NAMALWA (cell line): ENCODE data around the gene GORASP1.

Experiments used
- DNase-seq: peaks from one replicate; pipeline ENCODE4 v3.0.0-alpha.2; 2015; ENCODE audit warnings: low spot score

The GORASP1 gene

GRCh38 chr3:39125841-39126500 is 18.5 kb upstream of the GORASP1 start:
- no peak for DNase-seq

DNA sequence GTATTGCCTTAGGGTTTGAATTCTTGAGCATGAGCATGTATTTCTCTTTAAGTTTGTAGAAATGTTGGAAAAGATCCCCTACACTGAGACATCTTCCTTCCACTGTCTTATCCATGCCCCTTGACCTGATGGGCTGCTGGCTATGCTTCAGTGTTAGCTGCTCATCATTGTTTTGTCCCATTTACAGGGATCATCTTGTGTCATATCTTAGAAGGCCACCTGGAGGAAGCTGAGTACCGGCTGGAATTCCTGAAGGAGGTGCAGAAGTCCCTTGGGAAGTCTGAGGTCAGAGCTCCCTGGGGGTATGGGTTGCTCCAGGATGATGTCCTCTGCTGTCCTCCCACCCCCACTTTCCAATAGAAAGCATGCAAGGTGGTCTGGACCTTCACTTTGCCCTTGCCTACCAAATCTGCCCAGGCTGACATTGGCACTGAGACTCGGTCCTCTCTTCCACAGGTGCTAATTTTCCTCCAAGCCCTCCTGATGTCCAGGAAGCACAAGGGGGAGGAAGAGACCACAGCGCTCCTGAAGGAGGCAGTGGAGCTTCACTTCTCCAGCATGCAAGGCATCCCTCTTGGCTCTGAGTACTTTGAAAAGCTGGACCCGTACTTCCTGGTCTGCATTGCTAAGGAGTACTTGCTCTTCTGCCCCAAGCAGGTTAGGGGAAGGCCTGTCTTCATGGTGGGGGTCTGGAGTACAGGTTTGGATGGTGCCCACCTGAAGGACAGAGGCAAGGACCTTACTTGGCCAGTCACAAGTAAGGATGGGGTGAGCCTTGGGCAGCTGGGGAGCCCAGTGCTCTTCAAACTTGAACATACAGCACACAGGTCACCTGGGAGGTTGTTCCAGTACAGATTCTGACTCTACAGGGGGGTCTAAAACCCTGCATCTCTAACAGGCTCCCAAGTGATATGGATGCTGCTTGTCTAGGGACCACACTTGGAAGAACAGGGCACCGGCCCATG is 17.7 kb upstream of the GORASP1 start:
- no peak for DNase-seq

- DNase-seq = peak; percentile 52
These were observed 15.4 kb upstream of the GORASP1 start for GRCh38 chr3:39122813-39123212.

- no peak for DNase-seq
These were observed 14.2 kb upstream of the GORASP1 start for GRCh38 chr3:39121621-39122020.

- no peak for DNase-seq
These were observed 11.7 kb upstream of the GORASP1 start for GRCh38 chr3:39118931-39119660.

DNA sequence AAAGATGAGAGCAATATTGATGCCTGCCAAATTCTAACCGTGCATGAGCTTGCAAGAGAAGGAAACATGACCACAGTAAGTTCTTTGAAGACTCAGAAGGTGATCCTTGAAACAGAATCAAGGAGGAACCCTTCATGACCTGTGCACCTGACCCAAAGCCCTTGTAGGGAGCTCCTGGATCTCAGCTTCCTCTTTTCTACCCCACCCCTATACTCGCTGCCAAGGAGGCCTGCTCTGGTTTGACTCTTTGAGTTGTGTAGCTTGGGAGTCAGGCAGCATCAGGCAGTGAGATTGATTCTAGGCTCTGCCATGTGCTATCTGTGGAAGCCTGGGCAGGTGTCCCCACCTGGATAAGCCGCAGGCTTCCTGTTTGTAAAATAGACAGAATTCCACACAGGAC is 10.7 kb upstream of the GORASP1 start:
- DNase-seq = no peak

GRCh38 chr3:39115870-39116269 is 8.4 kb upstream of the GORASP1 start:
- DNase-seq = no peak

DNA sequence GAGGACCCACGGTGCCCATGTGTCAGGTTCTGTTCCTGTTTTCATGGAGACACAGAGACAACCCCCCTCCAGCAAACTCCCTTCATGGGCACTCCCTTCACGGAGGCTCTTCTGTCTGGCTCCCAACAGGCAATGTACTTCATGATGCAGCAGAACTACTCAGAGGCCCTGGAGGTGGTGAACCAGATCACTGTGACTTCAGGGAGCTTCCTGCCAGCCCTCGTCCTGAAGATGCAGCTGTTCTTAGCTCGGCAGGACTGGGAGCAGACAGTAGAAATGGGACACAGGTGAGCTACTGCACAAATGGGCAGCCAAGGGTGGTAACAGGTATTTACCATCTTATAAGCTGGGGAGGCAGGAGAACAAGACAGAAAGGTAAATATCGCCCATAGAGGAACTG is 7.0 kb upstream of the GORASP1 start:
- DNase-seq = no peak

- DNase-seq = no peak
These were observed 5.9 kb upstream of the GORASP1 start for GRCh38 chr3:39113291-39113690.

DNA sequence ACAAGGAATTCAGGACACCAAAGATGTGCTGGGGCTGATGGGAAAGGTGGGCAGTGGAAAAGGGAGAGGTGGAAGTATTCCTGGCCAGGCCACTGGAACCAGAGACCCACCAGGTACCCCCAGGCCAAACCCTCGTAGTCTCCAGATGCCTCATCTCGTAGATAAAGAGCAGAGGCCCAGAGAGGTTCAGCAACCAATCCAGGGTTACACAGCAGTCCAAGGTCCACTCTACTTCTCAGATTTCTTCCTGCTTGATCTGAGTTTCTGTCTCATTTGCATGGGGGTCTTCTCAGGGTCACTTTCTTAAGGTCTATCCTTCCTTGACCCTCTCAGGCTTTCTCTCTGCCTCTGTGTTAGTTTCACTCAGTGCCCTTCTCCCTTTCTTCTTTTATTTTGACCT is 5.1 kb upstream of the GORASP1 start:
- DNase-seq = no peak

- no peak for DNase-seq
These were observed 4.7 kb upstream of the GORASP1 start for GRCh38 chr3:39112113-39112512.

DNA sequence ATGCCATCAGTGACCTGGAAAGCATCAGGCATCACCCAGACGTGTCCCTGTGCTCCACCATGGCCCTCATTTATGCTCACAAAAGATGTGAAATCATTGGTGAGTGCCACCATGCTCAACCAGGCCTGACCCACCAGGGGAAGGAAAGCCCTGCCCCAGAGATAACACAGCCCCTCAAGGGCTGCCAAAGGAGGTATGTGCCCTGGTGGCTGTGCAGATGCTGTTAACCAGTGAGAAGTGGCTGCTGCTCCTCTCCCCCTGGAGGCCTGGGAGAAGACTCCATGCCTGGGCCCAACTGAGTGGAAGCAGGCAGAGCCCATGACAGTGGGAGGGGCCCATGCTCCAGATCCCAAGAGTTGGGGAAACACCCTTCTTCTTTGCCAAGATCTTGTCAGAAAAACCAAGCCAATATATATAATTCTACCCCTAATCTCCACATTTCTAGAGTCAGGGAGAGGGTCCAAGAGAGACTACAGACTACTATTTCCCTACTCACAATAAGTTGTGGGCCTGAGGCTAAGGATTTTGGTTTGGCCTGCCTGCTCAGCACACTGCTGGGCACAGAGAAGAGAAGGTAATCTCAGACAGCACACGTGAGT is 2.7 kb upstream of the GORASP1 start:
- no peak for DNase-seq

DNA sequence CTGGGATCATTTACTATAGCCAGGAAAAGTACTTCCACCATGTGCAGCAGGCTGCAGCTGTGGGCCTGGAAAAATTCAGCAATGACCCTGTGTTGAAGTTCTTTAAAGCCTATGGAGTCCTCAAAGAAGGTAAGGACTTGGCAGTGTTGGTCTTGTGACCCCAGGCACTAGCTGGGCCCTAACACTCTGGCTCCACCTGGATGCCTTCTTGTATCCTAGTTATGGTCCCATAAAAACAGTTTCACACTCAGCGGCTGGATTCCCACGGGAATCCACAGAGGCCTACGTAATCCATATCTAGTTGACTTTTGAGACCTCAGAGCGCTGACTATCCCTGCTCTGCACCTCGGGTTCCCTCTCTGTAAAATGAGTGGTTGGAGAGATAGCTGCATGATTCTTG is 1.7 kb upstream of the GORASP1 start:
- no peak for DNase-seq

DNA sequence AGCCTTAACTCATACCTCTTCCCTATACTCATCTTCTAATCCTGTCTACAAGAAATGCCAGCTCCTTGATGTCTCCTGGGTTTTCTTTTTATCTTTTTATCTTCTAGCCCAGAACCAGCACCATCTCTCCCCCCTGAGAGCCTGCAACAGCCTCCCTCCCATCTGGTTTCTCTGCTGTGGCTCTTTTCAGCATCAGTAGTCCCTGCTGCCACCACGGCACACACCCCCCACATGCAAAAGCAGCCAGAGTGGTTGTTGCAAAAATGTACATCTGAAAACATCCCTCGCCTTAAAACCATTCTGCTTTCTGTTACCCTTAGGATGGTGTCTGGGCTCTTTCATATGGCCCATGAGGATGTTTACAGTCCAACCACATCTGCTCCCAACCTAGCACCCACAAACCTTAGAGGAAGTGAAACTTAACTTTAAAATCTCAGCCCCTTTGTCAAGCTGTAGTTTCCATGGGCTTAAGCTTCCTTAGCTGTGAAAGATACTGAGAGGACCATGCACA is 828 bp upstream of the GORASP1 start:
- DNase-seq = peak; percentile 93

DNA sequence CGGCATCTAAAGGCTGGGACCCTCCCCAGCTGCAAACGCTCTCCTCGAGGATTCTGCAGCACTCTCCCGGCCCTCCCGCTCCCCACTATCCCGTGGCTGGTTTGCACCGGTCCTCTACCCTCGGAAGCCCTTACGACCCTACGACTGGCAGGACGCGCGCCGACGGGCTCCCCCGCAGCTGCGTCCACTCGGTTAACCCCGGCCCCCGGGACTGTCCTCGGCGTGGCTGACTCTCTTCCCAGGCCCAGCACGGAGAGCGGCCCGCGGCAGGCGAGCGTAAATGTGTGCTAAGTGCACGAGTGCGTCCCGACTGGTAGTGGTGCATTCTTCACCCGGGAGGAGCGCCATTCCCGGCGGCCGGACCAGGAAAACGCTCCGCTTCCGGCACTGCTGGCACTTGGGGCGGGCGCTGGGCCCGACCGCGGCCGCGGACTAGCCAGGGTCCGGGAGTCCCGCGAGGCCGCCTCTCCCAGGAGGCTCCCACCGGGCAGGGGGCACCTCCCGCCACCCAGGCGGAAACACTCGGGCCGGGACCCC is 508 bp downstream of the GORASP1 start:
- DNase-seq = no peak

DNA sequence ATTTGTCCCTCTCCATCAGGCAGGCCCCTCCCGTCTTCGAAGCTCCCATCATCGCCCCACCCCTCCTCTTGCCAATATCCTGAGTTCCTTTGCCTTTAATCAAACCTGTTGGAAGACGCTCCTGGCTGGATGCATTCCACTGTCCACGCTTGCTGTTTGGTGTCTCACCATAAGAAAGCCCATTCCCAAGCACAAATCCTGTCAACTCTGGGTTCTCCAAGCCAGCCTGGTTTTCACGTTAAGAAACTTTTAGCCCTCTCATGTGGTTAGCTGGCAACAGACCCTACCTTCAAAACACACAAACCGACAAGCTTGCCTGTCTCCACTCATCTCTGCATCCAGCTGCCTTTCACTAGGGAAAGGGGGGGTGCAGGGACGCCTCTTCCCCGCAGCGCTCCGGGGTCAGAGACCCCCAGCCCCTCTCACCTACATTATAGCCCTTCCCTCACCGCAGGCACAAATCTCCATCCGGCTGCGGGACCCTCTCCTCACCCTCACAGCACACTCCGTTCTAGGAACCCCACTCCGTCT is 1.1 kb downstream of the GORASP1 start:
- DNase-seq = no peak

DNA sequence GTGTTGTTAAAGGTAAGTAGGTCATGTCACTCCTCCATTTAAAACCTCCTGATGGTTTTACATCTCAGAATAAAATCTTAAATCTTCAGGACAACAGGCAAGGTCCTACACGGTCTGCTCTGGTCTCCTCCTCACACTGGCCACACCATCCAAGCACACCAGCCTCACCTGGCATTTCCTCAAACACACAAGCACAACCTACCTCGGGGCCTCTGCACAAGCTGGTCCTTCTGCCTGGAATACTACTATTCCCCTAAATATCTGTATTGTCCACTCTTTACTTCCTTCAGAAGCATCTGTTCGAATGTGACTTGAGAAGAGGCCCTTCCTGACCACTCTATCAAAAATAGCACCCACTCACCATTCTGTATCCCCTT is 1.8 kb downstream of the GORASP1 start:
- DNase-seq = no peak

DNA sequence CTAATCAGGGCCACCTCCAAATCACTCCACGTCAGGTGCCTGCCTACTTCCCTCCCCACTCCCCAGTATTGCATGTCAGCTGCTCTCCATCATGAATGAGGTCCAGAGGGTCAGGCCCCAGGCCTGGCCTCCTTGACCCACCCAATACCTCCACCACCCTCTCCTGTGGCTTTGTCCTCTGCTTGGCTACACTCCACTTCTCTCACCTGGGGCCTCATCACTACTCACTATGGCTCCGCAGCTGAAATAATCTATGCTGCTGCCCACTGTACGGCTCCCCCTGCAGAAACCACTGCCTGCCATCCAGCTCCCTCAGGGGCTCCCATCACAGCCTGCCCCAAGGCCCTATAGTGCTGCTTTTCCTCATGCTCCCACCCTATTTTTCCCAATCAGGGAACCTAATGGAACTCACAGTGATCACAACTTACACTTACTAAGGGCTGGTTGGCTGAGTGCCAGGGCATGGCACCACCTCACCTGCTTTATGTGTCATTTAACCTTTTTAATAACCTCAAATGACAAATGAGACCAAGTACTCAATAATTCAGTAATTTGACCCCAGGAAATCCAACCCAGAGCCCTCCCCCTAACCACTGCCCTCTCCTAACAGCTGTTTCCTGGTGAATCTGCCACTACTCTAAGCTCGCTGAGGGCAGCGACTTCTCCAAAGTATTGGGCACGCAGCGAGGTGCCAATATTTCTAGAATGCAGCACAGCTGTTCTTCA is 2.3 kb downstream of the GORASP1 start:
- no peak for DNase-seq

DNA sequence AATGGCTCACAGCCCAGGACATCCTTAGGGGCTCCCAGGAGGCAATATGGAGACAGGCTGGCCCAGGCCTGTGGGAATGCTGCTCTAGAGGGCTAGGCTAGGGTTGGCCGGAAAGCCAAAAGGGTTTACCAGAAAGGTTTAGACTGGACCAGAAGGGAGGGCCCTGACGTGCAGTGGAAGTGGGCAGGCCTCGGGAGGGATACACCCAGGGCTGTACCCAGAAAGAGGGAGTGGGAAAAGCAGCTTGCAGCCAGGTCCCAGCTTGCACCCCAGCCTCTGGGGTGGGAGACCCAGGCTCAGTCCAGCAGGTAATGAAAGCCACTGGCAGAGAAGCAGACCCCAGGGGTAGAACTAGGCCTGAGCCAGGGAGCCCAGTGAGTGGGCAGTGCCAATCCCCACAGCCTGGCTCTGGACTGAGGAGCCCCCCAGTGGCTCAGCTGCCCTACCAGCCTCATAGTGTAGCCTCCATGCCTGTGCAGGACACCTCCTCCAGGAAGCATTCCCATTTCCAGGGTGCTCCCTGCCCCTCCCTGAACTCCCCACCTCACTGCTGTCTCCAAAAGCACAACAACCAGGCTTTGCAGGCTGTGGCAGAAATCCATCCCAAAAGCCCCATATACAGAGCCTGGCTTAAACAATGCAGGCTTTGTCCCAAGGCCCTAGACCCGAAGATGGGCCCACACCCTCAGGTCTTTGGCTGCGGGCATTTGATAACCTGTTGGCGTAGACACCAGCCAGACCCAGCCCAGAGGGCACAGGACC is 3.5 kb downstream of the GORASP1 start:
- DNase-seq = no peak

DNA sequence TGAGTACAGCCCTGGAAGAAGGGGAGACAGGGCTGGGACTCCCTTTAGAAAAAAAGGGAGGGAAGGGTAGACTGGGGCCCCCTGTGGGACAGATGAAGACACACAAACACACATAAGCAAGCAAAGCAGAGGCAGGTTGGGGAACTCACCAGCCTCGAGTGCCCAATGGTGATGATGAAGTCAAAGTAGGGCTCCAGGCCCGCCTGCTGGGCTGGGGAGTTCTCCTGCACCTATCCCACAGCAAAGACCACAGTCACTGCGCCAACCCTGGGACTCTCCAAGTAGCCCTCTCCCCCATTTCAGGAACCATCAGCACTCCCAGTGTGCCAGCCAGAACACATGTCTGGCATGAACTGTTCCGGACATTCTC is 4.1 kb downstream of the GORASP1 start:
- DNase-seq = peak; percentile 49
